ENCODE results near the gene KNSTRN. TPM values are rescaled to one million over a fixed set of nuclear protein-coding genes. Genes with fewer than 3 reads are reported as not detected.
A peak's percentile ranks its signal among the peaks of the same experiment; 100 is the strongest.

Gene KNSTRN
- total and polyA plus RNA-seq, 10 donors = 6.0 to 16.8 (median 10.2) TPM

- Histone ChIP-seq H3K4me1 (peaks cover 12 to 50% (median 30%) of the 10 kb centered on the region in 6 donors), H3K27me3 (replicated peaks in 1 of 7) (no peaks in the 10 kb centered on the region), H3K27ac (peak overlapping the region in 2 of 8 donors; percentile 83 to 87), H3K36me3 (no peaks in the 10 kb centered on the region), H3K4me3 (peak overlapping the region in 2 of 8 donors; percentile 56 to 76), H3K9me3 (no peaks in the 10 kb centered on the region)
- DNase-seq = peak; percentile 82
- intact Hi-C loops (cut with DNase I; ENCODE audit: low total_unique reads) = loop anchor here (10.0 kb wide), 1 partner anchor 46 kb away; no protein-coding TSS in a partner anchor
- WGBS, 5 donors = 93 to 98% (median 95%) methylated on average over 21 to 24 of the region's 24 CpGs
- TF ChIP-seq CTCF (IDR thresholded peaks at IDR 0.05 in 8 of 11, conservative IDR thresholded peaks at IDR 0.05 in 3 of 11) (no peak), POLR2A (IDR thresholded peaks at IDR 0.05) (no peak), POLR2AphosphoS5 (IDR thresholded peaks at IDR 0.05) (no peak)
Observed at GRCh38 chr15:40368719-40369473, 13.6 kb upstream of the KNSTRN start.

- H3K4me3 ChIP-seq = no peak overlapping the region
- no peaks in the 10 kb centered on the region for H3K36me3 ChIP-seq
- H3K27ac ChIP-seq = no peak overlapping the region
- intact Hi-C loops (cut with DNase I; ENCODE audit: low total_unique reads) = loop anchor here (10.0 kb wide), 1 partner anchor 45 kb away; no protein-coding TSS in a partner anchor
- no peaks in the 10 kb centered on the region for H3K27me3 ChIP-seq (replicated peaks in 1 of 7)
- no peaks in the 10 kb centered on the region for H3K9me3 ChIP-seq
- peaks cover 12 to 50% (median 30%) of the 10 kb centered on the region in 6 donors for H3K4me1 ChIP-seq
- no peak for TF ChIP-seq POLR2A (IDR thresholded peaks at IDR 0.05)
- no peak for TF ChIP-seq CTCF (IDR thresholded peaks at IDR 0.05 in 8 of 11, conservative IDR thresholded peaks at IDR 0.05 in 3 of 11)
- TF ChIP-seq POLR2AphosphoS5 (IDR thresholded peaks at IDR 0.05) = no peak
- DNase-seq = no peak
- WGBS, 5 donors = 93 to 98% (median 94%) methylated on average over 8 to 10 of the region's 10 CpGs
Observed at GRCh38 chr15:40369474-40369869, 13.0 kb upstream of the KNSTRN start.

GRCh38 chr15:40369971-40370370 is 12.6 kb upstream of the KNSTRN start:
- intact Hi-C loops (cut with DNase I; ENCODE audit: low total_unique reads) = loop anchor here (10.0 kb wide), 1 partner anchor 45 kb away; no protein-coding TSS in a partner anchor
- no peak for DNase-seq
- 87 to 96% (median 89%) methylated on average over 4 to 13 of the region's 13 CpGs for WGBS, 5 donors
- Histone ChIP-seq H3K4me3 (no peak overlapping the region), H3K27ac (no peak overlapping the region), H3K36me3 (no peaks in the 10 kb centered on the region), H3K27me3 (replicated peaks in 1 of 7) (no peaks in the 10 kb centered on the region), H3K9me3 (no peaks in the 10 kb centered on the region), H3K4me1 (peaks cover 12 to 50% (median 30%) of the 10 kb centered on the region in 6 donors)
- no peak for TF ChIP-seq POLR2AphosphoS5 (IDR thresholded peaks at IDR 0.05)
- no peak for TF ChIP-seq POLR2A (IDR thresholded peaks at IDR 0.05)
- TF ChIP-seq CTCF (IDR thresholded peaks at IDR 0.05 in 8 of 11, conservative IDR thresholded peaks at IDR 0.05 in 3 of 11) = no peak

- H3K4me3 ChIP-seq = no peak overlapping the region
- H3K4me1 ChIP-seq = peaks cover 0 to 29% (median 17%) of the 10 kb centered on the region in 6 donors
- no peaks in the 10 kb centered on the region for H3K36me3 ChIP-seq
- no peak for DNase-seq
- 25 to 64% (median 47%) methylated on average over 2 of the region's 2 CpGs for WGBS, 5 donors
- intact Hi-C loops (cut with DNase I; ENCODE audit: low total_unique reads) = no loop called here
- TF ChIP-seq POLR2AphosphoS5 (IDR thresholded peaks at IDR 0.05) = no peak
- no peak for TF ChIP-seq POLR2A (IDR thresholded peaks at IDR 0.05)
- no peak for TF ChIP-seq CTCF (IDR thresholded peaks at IDR 0.05 in 8 of 11, conservative IDR thresholded peaks at IDR 0.05 in 3 of 11)
- H3K9me3 ChIP-seq = no peaks in the 10 kb centered on the region
- no peaks in the 10 kb centered on the region for H3K27me3 ChIP-seq (replicated peaks in 1 of 7)
- peak overlapping the region in 6 of 8 donors; percentile 31 to 61 (median 54) for H3K27ac ChIP-seq
Observed at GRCh38 chr15:40372981-40373380, 9.5 kb upstream of the KNSTRN start.

Data from spleen (tissue), 11 donors.